Measurements from ENCODE around the gene RELL1. TPM values are rescaled to one million over a fixed set of nuclear protein-coding genes. Genes with fewer than 3 reads are reported as not detected.
A peak's percentile ranks its signal among the peaks of the same experiment; 100 is the strongest.

Gene RELL1
- total RNA-seq, 1 donor from 2014 or later: 36.6 TPM

GRCh38 chr4:37591349-37591748, 94.8 kb downstream of the RELL1 start:
- no peaks in the 10 kb centered on the region for H3K36me3 Mint-ChIP-seq (ENCODE audit: low read depth, unreplicated experiment)
- no peak overlapping the region for H3K27ac Mint-ChIP-seq (ENCODE audit: unreplicated experiment)
- no peak for TF ChIP-seq CTCF (IDR thresholded peaks at IDR 0.05; ENCODE audit: unreplicated experiment)
- peaks cover 3% of the 10 kb centered on the region for H3K27me3 Mint-ChIP-seq (ENCODE audit: unreplicated experiment)
- no peak overlapping the region for H3K4me3 Mint-ChIP-seq (ENCODE audit: unreplicated experiment)
- DNase-seq (ENCODE audit: low spot score): no peak
- H3K4me1 Mint-ChIP-seq (ENCODE audit: unreplicated experiment): peaks cover 6% of the 10 kb centered on the region
- H3K9me3 Mint-ChIP-seq (ENCODE audit: unreplicated experiment): no peaks in the 10 kb centered on the region

- H3K36me3 Mint-ChIP-seq (ENCODE audit: low read depth, unreplicated experiment): no peaks in the 10 kb centered on the region
- peaks cover 6% of the 10 kb centered on the region for H3K4me1 Mint-ChIP-seq (ENCODE audit: unreplicated experiment)
- no peak overlapping the region for H3K4me3 Mint-ChIP-seq (ENCODE audit: unreplicated experiment)
- H3K9me3 Mint-ChIP-seq (ENCODE audit: unreplicated experiment): no peaks in the 10 kb centered on the region
- H3K27ac Mint-ChIP-seq (ENCODE audit: unreplicated experiment): no peak overlapping the region
- no peak for TF ChIP-seq CTCF (IDR thresholded peaks at IDR 0.05; ENCODE audit: unreplicated experiment)
- H3K27me3 Mint-ChIP-seq (ENCODE audit: unreplicated experiment): peaks cover 3% of the 10 kb centered on the region
- no peak for DNase-seq (ENCODE audit: low spot score)
These were observed 96.2 kb downstream of the RELL1 start for GRCh38 chr4:37590016-37590415.

GRCh38 chr4:37588150-37588549, 98.0 kb downstream of the RELL1 start:
- no peak overlapping the region for H3K27ac Mint-ChIP-seq (ENCODE audit: unreplicated experiment)
- H3K4me1 Mint-ChIP-seq (ENCODE audit: unreplicated experiment): peaks cover 15% of the 10 kb centered on the region
- H3K4me3 Mint-ChIP-seq (ENCODE audit: unreplicated experiment): no peak overlapping the region
- no peaks in the 10 kb centered on the region for H3K9me3 Mint-ChIP-seq (ENCODE audit: unreplicated experiment)
- no peak for DNase-seq (ENCODE audit: low spot score)
- H3K36me3 Mint-ChIP-seq (ENCODE audit: low read depth, unreplicated experiment): peaks cover 4% of the 10 kb centered on the region
- H3K27me3 Mint-ChIP-seq (ENCODE audit: unreplicated experiment): peaks cover 8% of the 10 kb centered on the region
- TF ChIP-seq CTCF (IDR thresholded peaks at IDR 0.05; ENCODE audit: unreplicated experiment): no peak

- Mint-ChIP-seq H3K4me1 (ENCODE audit: unreplicated experiment) (peaks cover 15% of the 10 kb centered on the region), H3K27me3 (ENCODE audit: unreplicated experiment) (peaks cover 8% of the 10 kb centered on the region), H3K36me3 (ENCODE audit: low read depth, unreplicated experiment) (peaks cover 4% of the 10 kb centered on the region), H3K9me3 (ENCODE audit: unreplicated experiment) (no peaks in the 10 kb centered on the region), H3K4me3 (ENCODE audit: unreplicated experiment) (no peak overlapping the region), H3K27ac (ENCODE audit: unreplicated experiment) (no peak overlapping the region)
- no peak for DNase-seq (ENCODE audit: low spot score)
- no peak for TF ChIP-seq CTCF (IDR thresholded peaks at IDR 0.05; ENCODE audit: unreplicated experiment)
These were observed 100.0 kb downstream of the RELL1 start for GRCh38 chr4:37586194-37586593.

- Mint-ChIP-seq H3K4me3 (ENCODE audit: unreplicated experiment) (peak overlapping the region; percentile 19), H3K9me3 (ENCODE audit: unreplicated experiment) (no peaks in the 10 kb centered on the region), H3K27ac (ENCODE audit: unreplicated experiment) (no peak overlapping the region), H3K27me3 (ENCODE audit: unreplicated experiment) (peaks cover 8% of the 10 kb centered on the region), H3K36me3 (ENCODE audit: low read depth, unreplicated experiment) (peaks cover 4% of the 10 kb centered on the region), H3K4me1 (ENCODE audit: unreplicated experiment) (peaks cover 11% of the 10 kb centered on the region)
- no peak for DNase-seq (ENCODE audit: low spot score)
- TF ChIP-seq CTCF (IDR thresholded peaks at IDR 0.05; ENCODE audit: unreplicated experiment): no peak
These were observed 101.6 kb downstream of the RELL1 start for GRCh38 chr4:37584493-37585060.
